ENCODE measurements around the gene GJB5. TPM values are rescaled to one million over a fixed set of nuclear protein-coding genes. Genes with fewer than 3 reads are reported as not detected.
"Not testable (repeated sequence)": the region's sequence is repeated elsewhere in the genome, so short reads cannot be mapped to it uniquely, and the experiment has no call there.

GJB5 gene
- total RNA-seq, 2 experiments from 2014 or later, result not detected

GRCh38 chr1:34726861-34727260, 28.0 kb upstream of the GJB5 start:
- ChIA-PET POLR2A (no interaction called here), CTCF (no interaction called here)
- ATAC-seq (no peak), DNase-seq (no peak)
- Mint-ChIP-seq H3K27ac (no peak overlapping the region), H3K4me1 (ENCODE audit: low read depth) (no peaks in the 10 kb centered on the region), H3K27me3 (ENCODE audit: low read depth) (peaks cover 15% of the 10 kb centered on the region), H3K36me3 (ENCODE audit: low read depth) (no peaks in the 10 kb centered on the region), H3K4me3 (no peak overlapping the region), H3K9me3 (ENCODE audit: insufficient read depth) (no peaks in the 10 kb centered on the region)

- Mint-ChIP-seq H3K27ac (no peak overlapping the region), H3K36me3 (ENCODE audit: low read depth) (no peaks in the 10 kb centered on the region), H3K4me1 (ENCODE audit: low read depth) (no peaks in the 10 kb centered on the region), H3K4me3 (no peak overlapping the region), H3K9me3 (ENCODE audit: insufficient read depth) (no peaks in the 10 kb centered on the region), H3K27me3 (ENCODE audit: low read depth) (peaks cover 15% of the 10 kb centered on the region)
- no peak for DNase-seq
- ChIA-PET POLR2A (no interaction called here), CTCF (interaction anchor here (1.1 kb wide), 1 partner anchor 12 kb away, joined by 3 read pairs; no protein-coding TSS in a partner anchor)
- ATAC-seq, result no peak
Observed at GRCh38 chr1:34730485-34730884, 24.4 kb upstream of the GJB5 start.

- H3K36me3 Mint-ChIP-seq (ENCODE audit: low read depth); DNase-seq; H3K27ac Mint-ChIP-seq; POLR2A ChIA-PET; H3K9me3 Mint-ChIP-seq (ENCODE audit: insufficient read depth); H3K4me3 Mint-ChIP-seq; ATAC-seq; H3K27me3 Mint-ChIP-seq (ENCODE audit: low read depth); H3K4me1 Mint-ChIP-seq (ENCODE audit: low read depth): not testable (repeated sequence)
- CTCF ChIA-PET, result interaction anchor here (3.3 kb wide), 1 partner anchor 10 kb away, joined by 11 read pairs; no protein-coding TSS in a partner anchor
Observed at GRCh38 chr1:34732831-34733230, 22.0 kb upstream of the GJB5 start.

DNA sequence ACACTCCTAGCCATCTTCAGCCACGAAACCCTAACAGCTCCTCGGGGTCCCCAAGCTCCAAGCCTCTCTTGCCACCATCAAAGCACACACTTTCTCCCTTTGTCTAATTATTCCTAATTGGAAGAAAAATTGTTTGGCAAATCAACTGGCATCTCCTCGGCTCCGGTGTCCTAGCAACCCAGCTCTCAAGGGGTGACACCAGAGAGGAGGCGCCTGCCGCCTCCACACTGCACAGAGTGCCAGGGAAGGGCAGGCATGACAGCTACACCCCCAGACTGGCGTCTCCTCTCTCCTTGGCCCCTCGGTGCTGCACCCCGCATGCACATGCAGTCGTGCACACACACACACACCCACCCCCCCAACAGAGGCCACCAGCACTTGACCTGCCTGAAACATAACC, 18.2 kb upstream of the GJB5 start:
- no peak overlapping the region for H3K27ac Mint-ChIP-seq
- CTCF ChIA-PET, result interaction anchor here (0.9 to 1.1 kb wide), 2 partner anchors 52 to 1103 kb away, joined by 3 read pairs; no protein-coding TSS in a partner anchor
- H3K9me3 Mint-ChIP-seq (ENCODE audit: insufficient read depth), result no peaks in the 10 kb centered on the region

GRCh38 chr1:34737236-34737635, 17.6 kb upstream of the GJB5 start:
- H3K9me3 Mint-ChIP-seq (ENCODE audit: insufficient read depth); ATAC-seq; H3K4me1 Mint-ChIP-seq (ENCODE audit: low read depth); POLR2A ChIA-PET; H3K27me3 Mint-ChIP-seq (ENCODE audit: low read depth); DNase-seq; H3K36me3 Mint-ChIP-seq (ENCODE audit: low read depth); H3K4me3 Mint-ChIP-seq; H3K27ac Mint-ChIP-seq: not testable (repeated sequence)
- CTCF ChIA-PET, result interaction anchor here (0.9 to 1.1 kb wide), 2 partner anchors 51 to 1104 kb away, joined by 3 read pairs; no protein-coding TSS in a partner anchor

More for the DNA sequence above, 18.2 kb upstream of the GJB5 start:
- Mint-ChIP-seq H3K4me1 (ENCODE audit: low read depth) (no peaks in the 10 kb centered on the region), H3K36me3 (ENCODE audit: low read depth) (no peaks in the 10 kb centered on the region), H3K27me3 (ENCODE audit: low read depth) (peaks cover 8% of the 10 kb centered on the region), H3K4me3 (no peak overlapping the region)
- no peak for ATAC-seq
- POLR2A ChIA-PET, result no interaction called here
- no peak for DNase-seq

- no peak for ATAC-seq
- H3K27ac Mint-ChIP-seq, result no peak overlapping the region
- no peaks in the 10 kb centered on the region for H3K36me3 Mint-ChIP-seq (ENCODE audit: low read depth)
- no peaks in the 10 kb centered on the region for H3K4me1 Mint-ChIP-seq (ENCODE audit: low read depth)
- ChIA-PET POLR2A (no interaction called here), CTCF (no interaction called here)
- no peak for DNase-seq
- H3K9me3 Mint-ChIP-seq (ENCODE audit: insufficient read depth), result no peaks in the 10 kb centered on the region
- H3K4me3 Mint-ChIP-seq, result no peak overlapping the region
- H3K27me3 Mint-ChIP-seq (ENCODE audit: low read depth), result peaks cover 3% of the 10 kb centered on the region
Observed at GRCh38 chr1:34739613-34740012, 15.2 kb upstream of the GJB5 start.

- Mint-ChIP-seq H3K4me3 (no peak overlapping the region), H3K27ac (no peak overlapping the region), H3K4me1 (ENCODE audit: low read depth) (no peaks in the 10 kb centered on the region), H3K27me3 (ENCODE audit: low read depth) (peaks cover 3% of the 10 kb centered on the region), H3K36me3 (ENCODE audit: low read depth) (no peaks in the 10 kb centered on the region), H3K9me3 (ENCODE audit: insufficient read depth) (no peaks in the 10 kb centered on the region)
- DNase-seq (no peak), ATAC-seq (no peak)
- ChIA-PET CTCF (no interaction called here), POLR2A (no interaction called here)
Observed at GRCh38 chr1:34740161-34740868, 14.5 kb upstream of the GJB5 start.

GRCh38 chr1:34742667-34743270, 12.1 kb upstream of the GJB5 start:
- no peaks in the 10 kb centered on the region for H3K36me3 Mint-ChIP-seq (ENCODE audit: low read depth)
- POLR2A ChIA-PET, result no interaction called here
- H3K9me3 Mint-ChIP-seq (ENCODE audit: insufficient read depth), result no peaks in the 10 kb centered on the region
- ATAC-seq (peak; percentile 98), DNase-seq (peak; percentile 80)
- H3K27ac Mint-ChIP-seq, result no peak overlapping the region
- H3K4me1 Mint-ChIP-seq (ENCODE audit: low read depth), result no peaks in the 10 kb centered on the region
- H3K4me3 Mint-ChIP-seq, result no peak overlapping the region
- peaks cover 3% of the 10 kb centered on the region for H3K27me3 Mint-ChIP-seq (ENCODE audit: low read depth)
- CTCF ChIA-PET, result interaction anchor here (0.7 to 4.0 kb wide), 21 partner anchors 9 to 1112 kb away, joined by 3 to 37 read pairs (median 4); partner anchors contain the start of gene GJB4

DNA sequence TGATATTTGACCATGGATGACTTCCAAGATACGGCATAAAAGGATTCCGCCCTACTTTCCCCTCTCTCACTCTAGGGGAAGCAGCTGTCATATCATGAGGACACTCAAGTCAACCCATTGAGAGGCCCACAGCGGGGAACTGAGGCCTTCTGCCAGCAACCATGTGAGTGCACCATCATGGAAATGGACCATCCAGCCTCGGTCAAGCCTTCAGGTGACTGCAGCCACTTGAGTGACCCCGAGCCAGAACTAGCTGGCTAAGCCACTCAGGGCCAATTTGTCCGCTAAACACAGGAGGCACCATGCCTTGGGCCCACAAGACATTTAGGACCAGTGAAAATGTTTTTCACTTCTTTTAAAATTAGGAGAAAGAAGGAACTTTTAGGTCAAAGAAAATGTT, 11.1 kb upstream of the GJB5 start:
- Mint-ChIP-seq H3K27ac (no peak overlapping the region), H3K36me3 (ENCODE audit: low read depth) (no peaks in the 10 kb centered on the region), H3K4me3 (no peak overlapping the region), H3K27me3 (ENCODE audit: low read depth) (peaks cover 3% of the 10 kb centered on the region), H3K9me3 (ENCODE audit: insufficient read depth) (no peaks in the 10 kb centered on the region), H3K4me1 (ENCODE audit: low read depth) (no peaks in the 10 kb centered on the region)
- no peak for ATAC-seq
- DNase-seq, result no peak
- ChIA-PET CTCF (interaction anchor here (0.6 to 4.0 kb wide), 13 partner anchors 8 to 1111 kb away, joined by 3 to 37 read pairs (median 6); no protein-coding TSS in a partner anchor), POLR2A (no interaction called here)

DNA sequence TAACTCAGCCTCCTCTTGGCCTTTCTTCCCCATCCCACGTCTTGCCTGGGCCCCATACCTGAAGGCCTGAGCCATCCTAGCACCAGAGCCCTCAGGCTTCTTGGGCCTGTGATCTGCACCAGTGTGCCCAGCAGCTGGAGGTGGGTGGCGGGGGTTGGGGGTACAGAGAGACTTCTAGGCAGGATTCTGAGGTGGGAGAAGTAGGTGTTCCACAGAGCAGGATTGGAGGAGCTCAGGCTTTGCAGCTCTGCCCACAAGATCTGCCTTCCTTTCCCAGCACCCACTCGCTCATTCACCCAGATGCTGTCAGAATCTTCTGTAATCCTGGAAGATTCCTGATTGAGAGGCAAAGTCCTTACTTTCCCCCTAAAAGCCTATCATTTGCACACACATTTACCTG, 10.0 kb upstream of the GJB5 start:
- H3K27me3 Mint-ChIP-seq (ENCODE audit: low read depth), result peaks cover 3% of the 10 kb centered on the region
- no peaks in the 10 kb centered on the region for H3K4me1 Mint-ChIP-seq (ENCODE audit: low read depth)
- ATAC-seq (no peak), DNase-seq (no peak)
- no peaks in the 10 kb centered on the region for H3K9me3 Mint-ChIP-seq (ENCODE audit: insufficient read depth)
- POLR2A ChIA-PET, result no interaction called here
- H3K4me3 Mint-ChIP-seq, result no peak overlapping the region
- CTCF ChIA-PET, result interaction anchor here (1.7 to 4.0 kb wide), 2 partner anchors 284 to 1112 kb away, joined by 6 to 37 read pairs; no protein-coding TSS in a partner anchor
- no peaks in the 10 kb centered on the region for H3K36me3 Mint-ChIP-seq (ENCODE audit: low read depth)
- H3K27ac Mint-ChIP-seq, result no peak overlapping the region

DNA sequence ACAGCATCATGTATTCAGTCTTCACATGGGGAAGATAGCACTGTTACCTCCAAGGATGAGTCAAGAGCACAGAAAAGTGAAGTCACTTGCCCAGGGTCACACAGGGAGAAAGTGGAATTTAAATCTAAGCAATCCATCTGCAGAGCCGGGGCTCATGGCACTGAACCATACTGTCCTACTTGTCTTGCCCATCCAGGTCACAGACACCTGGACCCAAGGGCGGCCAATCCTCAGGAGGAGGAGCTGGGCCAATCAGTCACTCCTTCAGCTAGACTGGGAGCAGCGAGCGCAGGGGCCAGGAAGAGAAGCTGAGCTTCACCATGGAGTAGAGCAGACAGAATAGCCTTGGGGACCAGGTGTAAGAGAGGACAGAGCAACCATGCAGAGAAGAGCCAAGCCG, 9.2 kb upstream of the GJB5 start:
- no peak overlapping the region for H3K27ac Mint-ChIP-seq
- no peaks in the 10 kb centered on the region for H3K9me3 Mint-ChIP-seq (ENCODE audit: insufficient read depth)
- H3K4me1 Mint-ChIP-seq (ENCODE audit: low read depth), result no peaks in the 10 kb centered on the region
- no peak for DNase-seq
- ChIA-PET POLR2A (no interaction called here), CTCF (no interaction called here)
- H3K4me3 Mint-ChIP-seq, result no peak overlapping the region
- no peaks in the 10 kb centered on the region for H3K36me3 Mint-ChIP-seq (ENCODE audit: low read depth)
- peaks cover 3% of the 10 kb centered on the region for H3K27me3 Mint-ChIP-seq (ENCODE audit: low read depth)
- ATAC-seq, result no peak

- no peak for ATAC-seq
- CTCF ChIA-PET, result no interaction called here
- Mint-ChIP-seq H3K4me1 (ENCODE audit: low read depth) (no peaks in the 10 kb centered on the region), H3K27me3 (ENCODE audit: low read depth) (peaks cover 2% of the 10 kb centered on the region), H3K9me3 (ENCODE audit: insufficient read depth) (no peaks in the 10 kb centered on the region), H3K4me3 (no peak overlapping the region), H3K27ac (no peak overlapping the region), H3K36me3 (ENCODE audit: low read depth) (no peaks in the 10 kb centered on the region)
- POLR2A ChIA-PET, result no interaction called here
- DNase-seq, result no peak
Observed at GRCh38 chr1:34746101-34746500, 8.7 kb upstream of the GJB5 start.
